Mesenchymal stem cell (in vitro differentiated cells and primary cell): ENCODE measurements around the gene PERP.

ENCODE experiments used
- DNase-seq: peaks from one replicate; pipeline ENCODE4 v3.0.0-alpha.2; 2013
- H2AFZ ChIP-seq: one replicate; pipeline ENCODE4 v1.6.1; 2013; ENCODE audit warnings: low read depth, mild to moderate bottlenecking, control low read depth, inconsistent platforms, low read length, moderate library complexity
- H2AK5ac ChIP-seq: 2 replicates; pipeline ENCODE4 v1.6.1; 2013; ENCODE audit warnings: low read length, moderate library complexity, mild to moderate bottlenecking, inconsistent platforms; ENCODE audit not compliant: severe bottlenecking
- H2BK120ac ChIP-seq: one replicate; pipeline ENCODE4 v1.6.1; 2013; ENCODE audit warnings: low read depth, mild to moderate bottlenecking, inconsistent platforms, low read length, moderate library complexity
- H2BK12ac ChIP-seq, 2 experiments: one replicate each; pipeline ENCODE4 v1.6.1; 2013; ENCODE audit warnings: inconsistent platforms in 2 of 2, low read length in 2 of 2, mild to moderate bottlenecking in 2 of 2, moderate library complexity in 2 of 2, control low read depth in 1 of 2
- H2BK15ac ChIP-seq: one replicate; pipeline ENCODE4 v1.6.1; 2013; ENCODE audit warnings: mild to moderate bottlenecking, low read depth, inconsistent platforms; ENCODE audit not compliant: poor library complexity, severe bottlenecking
- H2BK5ac ChIP-seq: 2 replicates; pipeline ENCODE4 v1.6.1; 2013; ENCODE audit warnings: low read depth, mild to moderate bottlenecking, low read length, control low read depth, inconsistent platforms; ENCODE audit not compliant: poor library complexity, severe bottlenecking
- H3K14ac ChIP-seq, 2 experiments: one replicate each; pipeline ENCODE4 v1.6.1; 2013; ENCODE audit warnings: inconsistent platforms in 2 of 2, low read length in 2 of 2, control low read depth in 1 of 2, mild to moderate bottlenecking in 1 of 2, moderate library complexity in 1 of 2
- H3K18ac ChIP-seq, 2 experiments: one replicate each; pipeline ENCODE4 v1.6.1; 2013; ENCODE audit warnings: inconsistent platforms in 2 of 2, low read length in 2 of 2, control low read depth in 1 of 2, low read depth in 1 of 2, mild to moderate bottlenecking in 1 of 2
- H3K23ac ChIP-seq, 2 experiments: one replicate each; pipeline ENCODE4 v1.6.1; 2013; ENCODE audit warnings: inconsistent platforms in 2 of 2, low read length in 2 of 2, mild to moderate bottlenecking in 2 of 2, moderate library complexity in 2 of 2, control low read depth in 1 of 2
- H3K27ac ChIP-seq: 2 replicates; pipeline ENCODE4 v1.5.1; 2013; ENCODE audit warnings: mild to moderate bottlenecking, moderate library complexity, low read length, control low read depth, inconsistent platforms; ENCODE audit not compliant: poor library complexity, severe bottlenecking
- H3K27me3 ChIP-seq, 2 experiments: 2 replicates each; pipeline versions ENCODE4 v1.6.1 to v1.7.0; 2013; ENCODE audit warnings: low read length in 2 of 2, mild to moderate bottlenecking in 2 of 2, moderate library complexity in 2 of 2, control low read depth in 1 of 2, inconsistent platforms in 1 of 2; ENCODE audit not compliant: control insufficient read depth in 1 of 2, insufficient read depth in 1 of 2
- H3K36me3 ChIP-seq, 2 experiments: 2 replicates each; pipeline versions ENCODE4 v1.6.1 to v1.7.0; 2013; ENCODE audit warnings: low read length in 2 of 2, control low read depth in 1 of 2, inconsistent platforms in 1 of 2, low read depth in 1 of 2, mild to moderate bottlenecking in 1 of 2; ENCODE audit not compliant: insufficient read depth in 2 of 2, control insufficient read depth in 1 of 2
- H3K4ac ChIP-seq, 2 experiments: one replicate each; pipeline ENCODE4 v1.6.1; 2013; ENCODE audit warnings: inconsistent platforms in 2 of 2, low read length in 2 of 2, mild to moderate bottlenecking in 2 of 2, moderate library complexity in 2 of 2, control low read depth in 1 of 2, low read depth in 1 of 2
- H3K4me1 ChIP-seq: 2 replicates; pipeline ENCODE4 v1.6.1; 2013; ENCODE audit warnings: low read depth, low read length, control low read depth; ENCODE audit not compliant: control insufficient read depth, insufficient read depth
- H3K4me2 ChIP-seq: 2 replicates; pipeline ENCODE4 v1.6.1; 2013; ENCODE audit warnings: low read length, mild to moderate bottlenecking, inconsistent platforms; ENCODE audit not compliant: poor library complexity, severe bottlenecking
- H3K4me3 ChIP-seq, 2 experiments: 2 replicates each; pipeline versions ENCODE4 v1.5.1 to v1.7.0; 2013; ENCODE audit warnings: low read length in 2 of 2, mild to moderate bottlenecking in 2 of 2, control low read depth in 1 of 2, low read depth in 1 of 2; ENCODE audit not compliant: insufficient read depth in 1 of 2
- H3K79me1 ChIP-seq: replicated peaks from 2 replicates; pipeline ENCODE4 v1.6.1; 2013; ENCODE audit warnings: mild to moderate bottlenecking, control low read depth, low read length, inconsistent platforms; ENCODE audit not compliant: poor library complexity, severe bottlenecking
- H3K9ac ChIP-seq: 2 replicates; pipeline ENCODE4 v1.7.0; 2013; ENCODE audit warnings: mild to moderate bottlenecking, low read length, moderate library complexity
- H3K9me3 ChIP-seq: 2 replicates; pipeline ENCODE4 v1.7.0; 2013; ENCODE audit warnings: mild to moderate bottlenecking, low read length; ENCODE audit not compliant: control insufficient read depth
- H4K8ac ChIP-seq: one replicate; pipeline ENCODE4 v1.6.1; 2013; ENCODE audit warnings: inconsistent platforms, mild to moderate bottlenecking, low read length, moderate library complexity
- H4K91ac ChIP-seq: one replicate; pipeline ENCODE4 v1.6.1; 2013; ENCODE audit warnings: mild to moderate bottlenecking, low read length, inconsistent platforms
- WGBS: methylation state at CpG from one replicate; pipeline ENCODE4 v1.1.7; 2013; ENCODE audit warnings: mixed read lengths; 5-methylcytosine and 5-hydroxymethylcytosine counted together

Gene PERP

DNA sequence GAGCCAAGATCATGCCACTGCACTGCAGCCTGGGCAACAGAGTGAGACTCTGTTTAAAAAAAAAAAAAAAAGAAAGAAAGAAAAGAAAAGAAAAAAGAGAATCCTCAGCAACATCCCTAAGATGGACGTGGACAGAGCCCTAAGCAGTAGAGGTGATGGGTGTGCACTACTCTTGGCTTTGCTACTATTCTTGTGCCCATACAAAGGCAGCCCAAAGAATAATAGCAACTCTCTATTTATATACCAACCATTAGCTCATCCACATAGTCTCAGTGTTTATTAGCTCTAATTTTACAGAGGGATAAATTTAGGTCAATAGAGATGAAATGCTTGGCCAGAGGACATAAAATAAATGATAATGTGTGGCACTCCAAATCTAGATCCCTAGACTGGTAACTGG, 62.2 kb downstream of the PERP start:
- H2BK12ac ChIP-seq = no peak overlapping the region
- no peak overlapping the region for H2AK5ac ChIP-seq
- no peak overlapping the region for H2AFZ ChIP-seq
- no peak overlapping the region for H3K23ac ChIP-seq
- no peak overlapping the region for H2BK5ac ChIP-seq
- H3K27me3 ChIP-seq = no peaks in the 10 kb centered on the region
- DNase-seq = no peak
- no peaks in the 10 kb centered on the region for H3K4me1 ChIP-seq
- no peaks in the 10 kb centered on the region for H3K79me1 ChIP-seq
- no peak overlapping the region for H3K4me3 ChIP-seq
- H3K4me2 ChIP-seq = no peak overlapping the region
- H2BK120ac ChIP-seq = no peak overlapping the region
- WGBS = 100% methylated on average over 1 of the region's 1 CpG
- H3K18ac ChIP-seq = no peak overlapping the region
- no peak overlapping the region for H2BK15ac ChIP-seq
- peaks cover 3% of the 10 kb centered on the region for H3K9me3 ChIP-seq
- no peak overlapping the region for H3K9ac ChIP-seq
- no peak overlapping the region for H3K14ac ChIP-seq
- no peak overlapping the region for H3K27ac ChIP-seq
- H4K8ac ChIP-seq = no peak overlapping the region
- no peak overlapping the region for H4K91ac ChIP-seq
- H3K36me3 ChIP-seq = no peaks in the 10 kb centered on the region
- no peak overlapping the region for H3K4ac ChIP-seq

DNA sequence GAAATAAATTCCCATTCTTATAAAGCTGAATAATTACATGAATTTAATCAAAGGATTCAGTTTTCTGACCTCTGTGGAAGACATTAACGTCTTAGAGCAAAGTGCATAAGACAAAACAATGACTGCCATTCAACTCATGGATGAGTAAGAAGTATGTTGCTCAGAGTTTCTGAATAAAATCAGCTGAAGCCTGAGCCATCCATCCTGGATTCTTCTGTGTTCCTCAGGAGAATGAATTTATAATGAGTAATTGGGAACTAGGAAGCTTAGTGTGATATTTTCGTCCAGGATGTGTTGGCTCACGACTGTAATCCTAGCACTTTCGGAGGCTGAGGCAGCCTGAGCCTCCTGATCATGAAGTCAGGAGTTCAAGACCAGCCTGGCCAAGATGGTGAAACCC, 62.8 kb downstream of the PERP start:
- Histone ChIP-seq H2BK15ac (no peak overlapping the region), H3K36me3 (no peaks in the 10 kb centered on the region), H3K14ac (no peak overlapping the region), H3K4me2 (no peak overlapping the region), H2BK5ac (no peak overlapping the region), H4K8ac (no peak overlapping the region), H3K23ac (no peak overlapping the region), H2AFZ (no peak overlapping the region), H3K27me3 (no peaks in the 10 kb centered on the region), H3K4me3 (no peak overlapping the region), H2AK5ac (no peak overlapping the region), H3K4ac (no peak overlapping the region), H3K27ac (no peak overlapping the region), H4K91ac (no peak overlapping the region), H3K79me1 (no peaks in the 10 kb centered on the region), H2BK120ac (no peak overlapping the region), H3K9me3 (peaks cover 3% of the 10 kb centered on the region), H3K4me1 (no peaks in the 10 kb centered on the region), H3K18ac (no peak overlapping the region), H2BK12ac (no peak overlapping the region), H3K9ac (no peak overlapping the region)
- 80% methylated on average over 4 of the region's 4 CpGs for WGBS
- no peak for DNase-seq
